HL-60/S4 treated with retinoic acid at 250 ng/mL for 4 days and 3 days (cell line): ENCODE data around the gene CEP250.

Experiments used
- in situ Hi-C: fragments of 300-500 bp; cut with MboI; formaldehyde crosslinking; loops from 2 replicates; pipeline ENCODE4 v1.7.0; 2022; ENCODE audit warnings: low sequenced_read_pairs

CEP250 gene

DNA sequence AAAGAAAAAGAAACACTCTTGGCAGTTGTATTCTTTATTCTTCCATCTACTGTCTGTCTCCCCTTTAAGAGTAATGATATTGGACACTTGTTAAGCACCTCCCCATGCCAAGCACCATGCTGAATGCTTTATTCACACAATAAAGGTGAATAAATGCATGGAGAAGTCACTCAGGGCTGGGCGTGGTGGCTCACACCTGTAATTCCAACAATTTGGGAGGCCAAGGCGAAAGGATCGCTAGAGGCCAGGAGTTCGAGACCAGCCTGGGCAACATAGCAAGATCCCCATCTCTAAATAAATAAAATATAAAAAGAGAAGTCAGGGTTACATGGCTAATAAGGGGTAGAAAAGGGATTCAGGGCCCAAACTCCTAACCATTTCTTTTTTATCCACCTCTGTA is 32.1 kb downstream of the CEP250 start:
- in situ Hi-C loops, result no loop called here

DNA sequence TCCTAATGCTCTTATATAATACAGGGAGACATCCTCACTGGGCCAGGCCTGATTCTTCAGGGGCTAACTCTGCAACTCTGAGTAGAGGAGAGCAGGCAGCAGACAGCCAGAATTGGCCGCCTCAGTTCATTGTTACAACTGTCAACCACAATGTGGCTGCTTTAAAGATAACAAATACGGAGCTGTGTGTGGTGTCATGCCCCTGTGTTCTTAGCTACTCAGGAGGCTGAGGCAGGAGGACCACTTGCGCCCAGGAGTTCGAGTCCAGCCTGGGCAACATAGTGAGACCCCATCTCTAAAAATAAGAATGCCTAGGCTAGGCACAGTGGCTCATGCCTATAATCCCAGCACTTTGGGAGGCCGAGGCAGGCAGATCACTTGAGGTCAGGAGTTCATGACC is 34.3 kb downstream of the CEP250 start:
- in situ Hi-C loops, result no loop called here

DNA sequence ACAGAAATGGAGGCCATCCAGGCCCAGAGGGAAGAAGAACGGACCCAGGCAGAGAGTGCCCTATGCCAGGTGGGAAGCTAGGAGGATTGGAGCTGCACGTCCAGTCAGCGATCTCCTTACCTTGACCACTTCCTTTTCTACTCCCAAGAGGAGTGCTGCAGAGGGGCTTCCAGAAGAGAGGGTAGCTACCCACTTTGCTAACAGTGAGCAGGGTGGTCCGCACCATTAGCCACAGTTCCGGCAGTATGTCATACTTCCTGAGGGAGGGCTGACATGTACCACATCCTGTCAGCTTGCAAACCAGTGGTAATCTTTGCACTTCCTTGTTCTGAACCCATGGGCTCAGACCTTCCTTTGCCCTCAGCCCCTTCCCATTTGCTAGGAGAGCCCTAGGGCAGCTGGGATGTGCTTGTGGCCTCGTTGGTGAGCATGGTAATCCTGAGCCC is 35.4 kb downstream of the CEP250 start:
- in situ Hi-C loops, result no loop called here

DNA sequence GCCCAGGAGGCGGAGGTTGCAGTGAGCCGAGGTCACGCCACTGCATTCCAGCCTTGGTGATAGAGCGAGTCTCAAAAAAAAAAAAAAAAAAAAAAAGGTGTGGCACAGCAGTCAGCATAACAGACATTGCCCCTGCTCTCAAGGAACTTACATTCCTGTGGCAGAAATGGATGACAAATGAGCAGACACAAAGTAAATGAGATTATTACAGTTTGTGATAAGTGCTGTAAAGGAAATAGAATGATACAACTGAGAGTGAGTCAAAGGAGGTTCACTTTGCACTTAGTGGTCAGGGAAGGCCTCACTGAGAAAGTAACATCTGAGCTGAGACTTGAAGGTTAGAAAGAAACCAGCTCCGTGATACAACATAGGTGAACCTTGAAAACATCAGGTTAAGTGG is 36.4 kb downstream of the CEP250 start:
- in situ Hi-C loops, result no loop called here

DNA sequence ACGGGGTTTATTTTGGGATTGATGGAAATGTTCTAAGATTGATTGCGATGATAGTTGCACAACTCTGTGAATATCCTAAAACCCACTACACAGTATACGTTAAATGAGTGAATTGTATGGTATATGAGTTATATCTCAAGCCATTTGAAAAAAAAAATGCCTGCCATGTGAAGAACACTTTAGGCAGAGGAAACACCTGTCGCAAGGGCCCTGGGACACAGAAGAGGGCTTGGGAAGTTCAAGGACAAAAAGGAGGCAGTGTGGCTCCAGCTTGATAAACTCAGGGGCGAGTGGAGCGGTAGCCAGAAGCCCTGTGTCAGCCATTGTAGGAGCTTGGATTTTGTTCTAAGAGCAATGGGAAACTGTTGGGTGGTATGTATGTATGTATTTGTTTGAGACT is 37.0 kb downstream of the CEP250 start:
- in situ Hi-C loops, result no loop called here

DNA sequence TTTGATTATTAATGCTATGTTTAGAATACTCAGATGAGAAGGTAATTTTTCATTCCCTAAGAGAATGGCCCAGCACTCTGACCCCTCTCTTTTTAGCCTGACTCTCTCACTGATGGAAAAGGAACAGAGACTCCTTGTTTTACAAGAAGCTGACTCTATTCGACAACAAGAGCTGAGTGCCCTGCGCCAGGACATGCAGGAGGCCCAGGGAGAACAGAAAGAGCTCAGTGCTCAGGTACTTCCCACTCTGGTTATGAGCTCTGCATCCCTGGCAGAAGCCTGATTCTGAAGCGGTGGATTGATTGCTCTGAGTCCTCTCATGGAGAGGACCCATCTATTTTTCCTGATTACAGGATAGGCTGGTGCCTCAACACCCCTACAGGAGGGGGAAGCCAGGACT is 41.1 kb downstream of the CEP250 start:
- in situ Hi-C loops, result no loop called here

DNA sequence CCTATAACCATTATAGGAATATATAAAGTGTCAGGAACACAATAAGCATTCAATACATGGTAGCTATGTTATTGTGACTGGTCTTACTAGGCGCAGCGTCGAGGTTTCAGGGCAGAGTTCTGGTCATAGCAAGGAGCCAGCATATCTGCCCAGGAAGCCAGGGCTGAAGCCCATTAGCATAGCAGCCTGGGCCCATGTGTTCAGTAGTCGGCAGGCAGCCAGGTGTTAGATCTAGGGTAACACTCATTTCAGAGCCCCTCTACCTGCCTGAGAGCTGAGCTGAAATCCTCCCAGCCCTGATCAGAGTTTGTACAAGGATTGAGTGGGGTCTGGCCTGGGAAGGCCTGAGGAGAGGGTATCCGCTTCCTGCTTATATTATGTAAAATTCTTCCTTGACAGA is 41.9 kb downstream of the CEP250 start:
- in situ Hi-C loops, result no loop called here

DNA sequence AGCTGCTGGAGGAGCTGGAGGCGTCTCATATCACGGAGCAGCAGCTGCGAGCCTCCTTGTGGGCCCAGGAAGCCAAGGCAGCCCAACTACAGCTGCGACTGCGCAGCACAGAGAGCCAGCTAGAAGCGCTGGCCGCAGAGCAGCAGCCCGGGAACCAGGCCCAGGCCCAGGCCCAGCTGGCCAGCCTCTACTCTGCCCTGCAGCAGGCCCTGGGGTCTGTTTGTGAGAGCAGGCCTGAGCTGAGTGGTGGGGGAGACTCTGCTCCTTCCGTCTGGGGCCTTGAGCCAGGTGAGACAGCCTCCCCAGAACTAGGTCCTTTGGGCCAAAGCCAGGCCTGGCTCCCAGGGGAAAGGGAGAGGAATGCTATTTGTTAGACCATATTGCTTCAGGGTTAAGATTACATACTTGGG is 42.4 kb downstream of the CEP250 start:
- in situ Hi-C loops, result no loop called here

DNA sequence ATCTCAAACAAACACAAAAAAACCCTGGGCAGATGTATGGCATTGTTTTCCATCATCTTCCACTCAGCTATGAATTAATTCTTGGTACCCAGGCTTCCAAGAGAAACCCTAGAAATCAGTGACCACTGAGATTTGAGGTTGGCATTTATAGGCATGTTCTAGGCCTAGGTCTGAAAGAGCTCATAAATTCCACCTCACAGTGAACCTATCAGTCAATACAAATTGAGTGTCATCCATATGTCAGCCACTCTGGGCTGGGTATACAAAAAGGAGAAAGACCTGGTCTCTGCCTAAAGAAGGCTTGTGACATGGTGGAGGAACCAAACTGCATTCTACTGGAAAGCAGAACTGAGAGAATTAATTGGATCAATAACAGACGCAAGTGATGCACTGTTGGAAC is 43.9 kb downstream of the CEP250 start:
- in situ Hi-C loops, result no loop called here

DNA sequence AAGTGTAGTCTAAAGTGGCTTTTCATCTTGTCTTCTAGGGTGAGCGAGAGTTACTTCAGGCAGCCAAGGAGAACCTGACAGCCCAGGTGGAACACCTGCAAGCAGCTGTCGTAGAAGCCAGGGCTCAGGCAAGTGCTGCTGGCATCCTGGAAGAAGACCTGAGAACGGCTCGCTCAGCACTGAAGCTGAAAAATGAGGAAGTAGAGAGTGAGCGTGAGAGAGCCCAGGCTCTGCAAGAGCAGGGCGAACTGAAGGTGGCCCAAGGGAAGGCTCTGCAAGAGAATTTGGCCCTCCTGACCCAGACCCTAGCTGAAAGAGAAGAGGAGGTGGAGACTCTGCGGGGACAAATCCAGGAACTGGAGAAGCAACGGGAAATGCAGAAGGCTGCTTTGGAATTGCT is 47.0 kb downstream of the CEP250 start:
- in situ Hi-C loops, result no loop called here

DNA sequence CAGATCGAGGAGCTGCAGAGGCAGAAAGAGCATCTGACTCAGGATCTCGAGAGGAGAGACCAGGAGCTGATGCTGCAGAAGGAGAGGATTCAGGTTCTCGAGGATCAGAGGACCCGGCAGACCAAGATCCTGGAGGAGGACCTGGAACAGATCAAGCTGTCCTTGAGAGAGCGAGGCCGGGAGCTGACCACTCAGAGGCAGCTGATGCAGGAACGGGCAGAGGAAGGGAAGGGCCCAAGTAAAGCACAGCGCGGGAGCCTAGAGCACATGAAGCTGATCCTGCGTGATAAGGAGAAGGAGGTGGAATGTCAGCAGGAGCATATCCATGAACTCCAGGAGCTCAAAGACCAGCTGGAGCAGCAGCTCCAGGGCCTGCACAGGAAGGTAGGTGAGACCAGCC is 47.9 kb downstream of the CEP250 start:
- in situ Hi-C loops, result no loop called here

DNA sequence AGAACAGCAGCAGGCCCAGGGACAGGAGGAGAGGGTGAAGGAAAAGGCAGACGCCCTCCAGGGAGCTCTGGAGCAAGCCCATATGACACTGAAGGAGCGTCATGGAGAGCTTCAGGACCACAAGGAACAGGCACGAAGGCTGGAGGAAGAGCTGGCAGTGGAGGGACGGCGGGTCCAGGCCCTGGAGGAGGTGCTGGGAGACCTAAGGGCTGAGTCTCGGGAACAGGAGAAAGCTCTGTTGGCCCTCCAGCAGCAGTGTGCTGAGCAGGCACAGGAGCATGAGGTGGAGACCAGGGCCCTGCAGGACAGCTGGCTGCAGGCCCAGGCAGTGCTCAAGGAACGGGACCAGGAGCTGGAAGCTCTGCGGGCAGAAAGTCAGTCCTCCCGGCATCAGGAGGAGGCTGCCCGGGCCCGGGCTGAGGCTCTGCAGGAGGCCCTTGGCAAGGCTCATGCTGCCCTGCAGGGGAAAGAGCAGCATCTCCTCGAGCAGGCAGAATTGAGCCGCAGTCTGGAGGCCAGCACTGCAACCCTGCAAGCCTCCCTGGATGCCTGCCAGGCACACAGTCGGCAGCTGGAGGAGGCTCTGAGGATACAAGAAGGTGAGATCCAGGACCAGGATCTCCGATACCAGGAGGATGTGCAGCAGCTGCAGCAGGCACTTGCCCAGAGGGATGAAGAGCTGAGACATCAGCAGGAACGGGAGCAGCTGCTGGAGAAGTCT is 48.6 kb downstream of the CEP250 start:
- in situ Hi-C loops, result no loop called here

DNA sequence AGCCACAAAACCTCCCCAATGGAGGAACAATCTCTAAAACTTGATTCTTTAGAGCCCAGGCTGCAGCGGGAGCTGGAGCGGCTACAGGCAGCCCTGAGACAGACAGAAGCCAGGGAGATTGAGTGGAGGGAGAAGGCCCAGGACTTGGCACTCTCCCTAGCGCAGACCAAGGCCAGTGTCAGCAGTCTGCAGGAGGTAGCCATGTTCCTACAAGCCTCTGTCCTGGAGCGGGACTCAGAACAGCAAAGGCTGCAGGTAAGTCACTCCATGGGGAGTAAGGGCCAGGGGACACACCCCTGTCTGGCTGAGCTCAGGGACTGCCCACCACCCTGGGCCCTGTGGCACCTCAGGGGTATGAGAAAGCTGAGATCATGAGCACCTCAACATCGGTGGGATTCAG is 49.4 kb downstream of the CEP250 start:
- in situ Hi-C loops, result no loop called here

DNA sequence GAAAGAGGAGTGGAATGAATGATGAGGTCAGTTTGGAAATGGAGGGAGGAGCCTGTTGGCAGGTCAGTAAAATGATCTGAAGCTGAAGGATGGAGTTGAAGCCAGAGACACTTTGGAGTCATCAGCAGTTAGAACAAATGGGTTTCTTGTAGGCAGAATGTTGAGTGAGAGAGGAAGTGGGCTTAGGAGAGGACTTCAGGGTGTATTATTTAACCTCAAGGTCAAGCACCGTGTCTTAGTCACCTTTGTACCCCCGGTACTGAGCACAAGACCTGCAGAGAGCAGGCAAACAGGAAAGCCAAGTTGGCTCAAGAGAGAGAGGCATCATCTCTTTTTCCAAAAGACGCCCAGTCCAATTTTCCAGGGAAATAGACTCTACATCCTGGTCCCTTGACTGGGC is 50.8 kb downstream of the CEP250 start:
- in situ Hi-C loops, result no loop called here

DNA sequence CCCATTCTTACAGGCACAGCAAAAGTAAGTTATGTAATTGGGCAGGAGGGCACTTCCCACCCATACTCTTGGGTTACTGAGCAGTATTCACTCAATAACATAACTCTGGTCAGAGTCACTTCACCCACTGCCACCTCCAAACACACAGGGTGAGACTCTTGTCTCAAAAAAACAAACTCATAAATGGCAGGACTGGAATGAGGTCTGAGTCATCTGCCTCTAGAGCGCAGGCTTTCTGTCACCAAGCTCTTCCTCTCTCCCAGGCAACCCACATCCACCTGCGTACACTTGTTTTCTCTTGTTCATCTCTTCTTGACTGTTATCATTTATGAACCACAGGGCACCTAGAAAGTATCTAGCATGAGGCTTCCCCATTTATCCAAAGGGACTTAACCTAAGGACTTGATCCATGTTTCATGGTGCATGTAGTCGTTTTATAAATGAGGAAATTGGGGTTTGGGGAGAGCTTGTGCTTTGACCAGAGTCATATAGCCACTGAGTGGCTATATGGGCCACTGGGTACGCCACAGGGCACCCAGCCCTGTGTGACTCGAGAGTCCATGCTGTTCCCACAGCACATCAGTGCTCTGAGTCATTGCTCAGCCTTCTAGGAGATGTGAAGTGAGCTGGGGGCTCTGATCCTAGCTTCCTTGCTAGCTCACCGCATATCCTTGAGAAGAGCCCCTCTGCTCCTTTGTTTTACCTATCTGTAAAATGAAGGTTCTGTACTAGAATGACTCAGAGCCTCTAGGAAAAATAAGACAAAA is 51.7 kb downstream of the CEP250 start:
- in situ Hi-C loops, result no loop called here

DNA sequence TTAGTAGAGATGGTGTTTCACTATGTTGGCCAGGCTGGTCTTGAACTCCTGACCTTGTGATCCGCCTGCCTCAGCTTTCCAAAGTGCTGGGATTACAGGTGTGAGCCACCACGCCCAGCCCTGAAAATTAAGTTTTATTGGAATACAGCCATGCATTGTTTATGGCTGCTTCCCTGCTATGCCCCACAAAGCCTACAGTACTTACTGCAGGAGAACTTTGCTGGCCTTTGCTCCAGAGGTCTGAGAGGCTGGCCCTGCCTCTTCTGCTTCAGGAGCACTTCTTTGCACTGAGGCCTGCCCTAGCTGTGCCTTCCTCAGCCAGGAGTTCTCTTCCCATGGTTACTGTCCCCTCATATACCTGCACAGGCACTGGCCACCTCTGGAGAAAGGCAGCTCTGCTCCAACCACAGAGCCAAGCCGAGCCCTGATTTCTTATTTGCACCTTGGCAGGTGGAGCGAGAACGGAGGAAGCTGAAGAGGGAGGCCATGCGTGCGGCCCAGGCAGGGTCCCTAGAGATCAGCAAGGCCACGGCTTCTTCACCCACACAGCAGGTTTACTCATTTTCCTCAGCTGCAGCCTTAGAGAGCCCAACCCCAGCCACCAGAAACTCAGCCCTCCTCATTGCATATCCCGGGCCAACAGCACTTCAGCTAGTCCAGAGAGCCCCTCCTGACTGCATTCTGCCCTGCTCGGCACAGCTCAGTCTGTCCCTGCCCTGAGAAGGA is 53.3 kb downstream of the CEP250 start:
- in situ Hi-C loops, result no loop called here

DNA sequence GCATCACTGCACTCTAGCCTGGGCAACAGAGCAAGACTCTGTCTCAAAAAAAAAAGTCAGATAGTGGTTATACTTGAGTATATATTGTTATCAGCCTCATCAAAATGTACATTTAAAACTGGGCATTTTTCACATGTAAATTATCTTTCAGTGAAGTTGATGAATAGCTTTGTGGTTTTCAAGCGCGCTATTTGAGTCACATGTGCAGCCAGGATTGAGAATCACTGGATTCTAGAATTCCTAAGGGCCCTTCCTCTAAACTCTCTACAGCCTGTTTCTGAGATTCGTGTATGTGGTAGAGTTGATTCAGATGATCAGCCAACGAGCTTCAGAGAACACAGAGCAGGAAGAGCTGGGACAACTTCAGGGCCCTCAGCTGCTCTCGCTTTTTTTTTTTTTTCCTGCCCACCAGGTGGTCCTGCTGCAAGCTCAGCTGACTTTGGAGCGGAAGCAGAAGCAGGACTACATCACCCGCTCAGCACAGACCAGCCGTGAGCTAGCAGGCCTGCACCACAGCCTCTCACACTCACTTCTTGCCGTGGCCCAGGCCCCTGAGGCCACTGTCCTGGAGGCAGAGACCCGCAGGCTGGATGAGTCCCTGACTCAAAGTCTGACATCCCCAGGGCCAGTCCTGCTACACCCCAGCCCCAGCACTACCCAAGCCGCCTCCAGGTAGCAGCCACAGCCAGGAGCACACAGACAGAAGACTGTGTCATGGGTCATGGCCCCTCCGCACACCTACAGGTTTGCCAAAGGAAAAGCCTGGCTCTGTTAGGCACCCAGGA is 55.7 kb downstream of the CEP250 start:
- in situ Hi-C loops, result no loop called here

DNA sequence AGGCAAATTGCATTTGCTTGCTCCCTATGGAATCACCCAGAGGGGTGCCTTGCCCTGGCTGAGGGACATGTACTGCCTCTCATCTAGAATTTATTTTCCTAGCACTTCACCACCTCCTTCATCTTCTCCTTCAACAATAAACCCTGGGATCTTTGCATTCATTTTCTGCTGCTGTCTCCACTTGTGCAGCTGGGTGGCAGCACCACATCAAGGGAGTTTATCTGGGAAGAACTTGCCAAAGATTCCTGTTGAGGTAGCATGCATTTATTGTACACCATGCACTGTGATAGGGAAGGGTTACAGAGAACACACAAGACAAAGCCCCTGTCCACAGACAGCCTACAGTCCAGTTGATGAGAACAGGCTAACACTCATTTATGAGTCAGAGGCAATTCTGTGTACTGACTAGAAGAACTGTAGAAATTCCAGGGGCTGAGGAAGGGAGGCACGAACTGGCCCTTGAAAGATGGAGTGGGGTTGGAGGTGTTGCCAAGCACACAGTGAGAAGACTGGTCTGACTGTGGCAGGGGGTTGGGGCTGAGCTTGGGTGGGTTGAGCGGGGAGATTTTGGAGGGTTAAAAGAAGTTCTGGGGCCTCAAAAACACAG is 56.5 kb downstream of the CEP250 start:
- in situ Hi-C loops, result no loop called here

DNA sequence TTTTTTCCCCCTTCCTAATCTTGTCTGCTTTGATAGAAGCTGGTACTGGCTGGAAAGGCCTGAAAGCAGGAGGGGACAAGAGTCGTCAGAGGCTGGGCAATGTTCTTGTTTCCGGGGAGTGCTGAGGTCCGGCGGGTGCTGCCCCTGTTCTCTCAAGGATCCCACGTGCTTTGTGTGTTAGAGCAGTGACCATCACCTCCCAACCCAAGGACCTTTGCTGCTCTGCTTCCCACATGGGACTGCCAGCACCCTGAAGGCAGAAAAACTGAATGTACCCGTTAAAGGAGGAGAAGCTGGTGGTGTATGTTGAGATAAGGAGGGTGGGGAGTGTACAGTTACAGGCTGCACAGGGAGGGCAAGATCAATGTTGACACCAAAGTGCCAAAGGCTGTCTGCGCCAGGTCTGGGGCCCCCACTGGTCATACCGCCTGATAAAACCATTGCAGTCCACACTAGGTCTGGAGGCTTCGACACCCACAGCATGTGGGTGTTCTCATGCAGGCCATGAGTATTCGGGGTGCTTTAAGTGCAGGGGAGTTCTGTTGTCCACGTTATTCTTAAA is 59.1 kb downstream of the CEP250 start:
- in situ Hi-C loops, result no loop called here

DNA sequence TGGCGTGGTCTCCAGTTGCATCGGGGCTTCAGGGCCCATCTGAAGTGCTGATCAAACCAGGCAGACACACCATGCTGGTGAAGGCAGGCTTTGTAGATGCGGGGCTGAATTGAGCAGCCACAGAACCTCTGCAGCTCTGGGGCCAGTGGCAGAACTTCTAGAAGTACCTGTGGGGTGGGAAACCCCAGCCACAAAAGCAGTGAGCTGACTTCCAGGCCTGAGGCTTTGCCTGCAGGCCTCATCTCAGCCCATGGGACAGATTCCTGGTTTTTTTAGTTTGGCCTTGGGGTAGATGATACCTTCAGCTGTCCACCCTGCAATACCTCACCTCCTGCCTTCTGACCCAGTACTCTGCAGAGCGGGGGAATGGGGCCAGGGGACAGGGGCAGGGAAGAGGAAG is 59.9 kb downstream of the CEP250 start:
- in situ Hi-C loops, result no loop called here
